ENCODE data around the gene PLCB3. TPM values are rescaled to one million over a fixed set of nuclear protein-coding genes. Genes with fewer than 3 reads are reported as not detected.

PLCB3 gene
- total RNA-seq, 1 experiment from 2014 or later: 12.6 TPM

- no peak for DNase-seq (ENCODE audit: low spot score)
Observed at GRCh38 chr11:64285885-64286800, 34.8 kb downstream of the PLCB3 start.

- DNase-seq (ENCODE audit: low spot score): no peak
Observed at GRCh38 chr11:64286801-64287159, 35.5 kb downstream of the PLCB3 start.

GRCh38 chr11:64287676-64288352 lies 36.5 kb downstream of the PLCB3 start:
- DNase-seq (ENCODE audit: low spot score): no peak

- DNase-seq (ENCODE audit: low spot score): no peak
Observed at GRCh38 chr11:64288353-64288750, 37.0 kb downstream of the PLCB3 start.

GRCh38 chr11:64289002-64289564 lies 37.8 kb downstream of the PLCB3 start:
- DNase-seq (ENCODE audit: low spot score): no peak

- no peak for DNase-seq (ENCODE audit: low spot score)
Observed at GRCh38 chr11:64290352-64291261, 39.3 kb downstream of the PLCB3 start.

- DNase-seq (ENCODE audit: low spot score): no peak
Observed at GRCh38 chr11:64291262-64291751, 40.0 kb downstream of the PLCB3 start, which contains the start of gene KCNK4. Gene KCNK4, plus strand, starts transcription at chr11:64291302. Its CDS starts 1,717 bp downstream, at chr11:64293019.

GRCh38 chr11:64291752-64292459 lies 40.6 kb downstream of the PLCB3 start:
- no peak for DNase-seq (ENCODE audit: low spot score)

- DNase-seq (ENCODE audit: low spot score): no peak
Observed at GRCh38 chr11:64292460-64293254, 41.3 kb downstream of the PLCB3 start.

GRCh38 chr11:64294774-64295173 lies 43.4 kb downstream of the PLCB3 start:
- no peak for DNase-seq (ENCODE audit: low spot score)

- DNase-seq (ENCODE audit: low spot score): no peak
Observed at GRCh38 chr11:64295760-64296159, 44.4 kb downstream of the PLCB3 start.

- no peak for DNase-seq (ENCODE audit: low spot score)
Observed at GRCh38 chr11:64296236-64296635, 44.9 kb downstream of the PLCB3 start.

- no peak for DNase-seq (ENCODE audit: low spot score)
Observed at GRCh38 chr11:64296830-64297698, 45.7 kb downstream of the PLCB3 start.

GRCh38 chr11:64297699-64298358 lies 46.5 kb downstream of the PLCB3 start:
- no peak for DNase-seq (ENCODE audit: low spot score)

GRCh38 chr11:64298966-64299846 lies 47.9 kb downstream of the PLCB3 start:
- no peak for DNase-seq (ENCODE audit: low spot score)

GRCh38 chr11:64299847-64300648 lies 48.7 kb downstream of the PLCB3 start, which contains the start of gene CATSPERZ:
Gene CATSPERZ, plus strand, starts transcription at chr11:64300358. Its CDS starts 53 bp downstream, at chr11:64300411.
- DNase-seq (ENCODE audit: low spot score): no peak
